Fibroblast of peridontal ligament (primary cell): Measurements from ENCODE around the gene DHPS.
A peak's percentile ranks its signal among the peaks of the same experiment; 100 is the strongest.
"Not testable (repeated sequence)": the region's sequence is repeated elsewhere in the genome, so short reads cannot be mapped to it uniquely, and the experiment has no call there.

Source experiments
- DNase-seq: peaks from one replicate; pipeline ENCODE4 v3.0.0-alpha.2; 2010; ENCODE audit errors: extremely low read depth

The DHPS gene

DNA sequence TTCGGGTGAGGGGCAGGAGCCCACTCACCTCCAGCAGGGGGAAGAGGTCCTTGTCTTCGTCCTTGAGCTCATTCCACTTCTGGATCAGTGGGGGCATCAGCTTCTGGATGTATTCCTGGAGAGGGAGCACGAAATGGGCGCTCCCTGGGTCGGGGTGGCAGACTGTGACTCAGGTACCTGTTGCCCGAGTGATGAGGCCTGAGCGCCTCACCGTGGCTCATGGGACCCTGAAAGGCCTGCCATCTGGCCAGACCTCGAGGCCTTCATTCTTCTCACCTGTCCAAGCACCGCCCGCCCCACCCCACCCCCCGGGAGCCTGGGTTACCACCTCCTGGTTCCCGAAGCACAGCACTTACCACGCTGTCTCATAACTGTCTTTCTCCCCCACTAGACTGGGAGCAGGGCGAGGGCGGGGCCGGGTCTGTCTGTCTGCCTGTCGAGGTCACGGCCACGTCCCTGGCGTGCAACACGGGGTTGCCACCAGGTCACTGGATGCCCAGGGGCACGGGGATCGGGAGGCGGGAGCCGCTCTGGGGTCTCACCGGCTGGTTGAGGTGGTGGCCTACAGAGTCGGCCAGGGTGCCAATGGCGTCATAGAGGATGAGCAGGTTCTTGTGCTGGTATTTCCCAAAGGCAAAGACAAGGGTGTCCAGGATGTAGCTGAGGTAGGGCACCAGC lies 24.1 kb upstream of the DHPS start:
- no peak for DNase-seq

DNA sequence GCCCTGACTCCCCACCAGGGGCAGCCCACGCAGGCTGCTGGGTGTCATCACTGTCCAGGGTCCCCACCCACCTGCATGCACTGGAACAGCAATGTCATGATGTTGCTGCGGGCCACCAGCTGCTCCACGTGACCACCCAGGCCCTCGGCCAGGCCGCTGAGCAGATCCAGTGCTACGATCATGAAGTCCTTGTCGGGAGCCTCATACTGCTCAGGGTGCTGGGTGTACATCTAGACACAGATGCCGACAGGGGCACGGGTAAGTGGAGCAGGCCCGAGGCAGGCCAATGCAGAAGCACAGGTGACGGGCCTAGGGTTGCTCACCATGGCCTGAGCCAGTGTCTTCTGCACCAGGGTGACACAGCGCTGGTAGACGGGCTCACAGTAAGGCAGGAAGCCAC lies 23.5 kb upstream of the DHPS start:
- DNase-seq, result no peak

DNA sequence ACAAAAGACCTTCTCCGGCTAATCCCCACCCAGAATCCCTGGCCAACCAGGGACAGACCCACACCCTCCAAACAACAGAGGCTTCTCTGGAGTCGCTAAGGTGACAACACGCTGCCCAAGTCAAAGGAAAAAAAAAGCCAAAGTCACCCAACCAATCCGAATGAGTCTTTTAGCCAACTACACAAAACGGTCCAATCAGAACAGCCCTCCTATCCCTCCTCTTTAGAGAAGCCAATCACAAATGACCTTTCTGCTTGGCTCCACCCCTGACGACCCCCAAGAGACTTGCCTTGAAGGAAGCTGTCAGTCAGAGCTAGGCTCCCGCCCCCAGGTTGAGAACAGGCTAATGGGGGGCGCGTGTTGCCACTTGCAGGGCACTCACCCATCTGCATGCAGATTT lies 21.4 kb upstream of the DHPS start:
- DNase-seq, result peak; percentile 54

DNA sequence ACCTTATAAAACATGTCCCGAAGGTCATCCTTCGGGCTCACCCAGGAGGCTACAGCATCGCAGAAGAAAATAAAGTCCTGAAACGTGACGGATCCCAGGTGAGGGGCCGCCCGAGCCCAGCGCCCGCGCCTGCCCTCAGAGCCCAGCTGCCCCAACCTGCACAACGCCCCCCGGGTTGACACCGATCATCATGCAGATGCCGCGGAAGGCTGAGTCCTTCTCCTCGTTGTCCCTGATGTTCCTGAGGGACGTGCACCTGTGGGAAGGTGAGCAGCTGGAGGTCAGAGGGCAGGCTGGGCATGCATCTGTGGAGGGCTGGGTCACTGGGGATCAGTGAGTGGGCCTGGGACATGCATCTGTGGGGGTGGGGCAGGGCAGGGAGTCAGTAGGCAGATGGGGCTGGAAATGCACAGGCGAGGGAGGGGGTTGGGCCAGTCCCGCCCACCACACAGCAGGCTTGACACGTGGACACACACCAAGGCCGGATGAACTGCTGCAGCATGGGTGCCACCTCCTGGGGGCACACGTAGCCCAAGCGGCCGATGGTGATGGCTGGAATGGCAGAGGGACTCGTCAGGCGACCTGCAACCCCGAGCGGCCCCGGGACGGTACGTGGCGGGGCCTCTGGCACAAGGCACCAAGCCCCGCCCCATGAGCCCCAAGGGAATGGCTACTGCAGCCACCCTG lies 20.1 kb upstream of the DHPS start:
- DNase-seq, result no peak

DNA sequence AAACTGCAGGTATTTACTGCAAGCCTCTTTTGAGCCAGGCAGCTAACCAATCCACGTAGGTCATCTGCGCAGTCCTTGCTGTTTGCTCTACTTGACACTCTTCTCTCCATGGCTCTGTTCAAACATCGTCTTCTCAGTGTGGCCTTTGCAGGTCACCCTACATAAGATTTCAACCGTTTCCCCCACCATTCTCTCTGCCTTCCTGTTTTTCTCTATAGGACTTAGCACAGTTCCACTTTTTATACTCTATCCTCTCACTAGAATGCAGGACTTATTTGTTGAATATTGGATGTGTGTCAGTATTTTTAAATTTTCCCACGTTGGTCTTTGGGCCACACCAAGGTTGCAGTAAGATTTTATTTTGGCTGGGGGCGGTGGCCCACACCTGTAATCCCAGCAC lies 16.5 kb upstream of the DHPS start:
- no peak for DNase-seq

DNA sequence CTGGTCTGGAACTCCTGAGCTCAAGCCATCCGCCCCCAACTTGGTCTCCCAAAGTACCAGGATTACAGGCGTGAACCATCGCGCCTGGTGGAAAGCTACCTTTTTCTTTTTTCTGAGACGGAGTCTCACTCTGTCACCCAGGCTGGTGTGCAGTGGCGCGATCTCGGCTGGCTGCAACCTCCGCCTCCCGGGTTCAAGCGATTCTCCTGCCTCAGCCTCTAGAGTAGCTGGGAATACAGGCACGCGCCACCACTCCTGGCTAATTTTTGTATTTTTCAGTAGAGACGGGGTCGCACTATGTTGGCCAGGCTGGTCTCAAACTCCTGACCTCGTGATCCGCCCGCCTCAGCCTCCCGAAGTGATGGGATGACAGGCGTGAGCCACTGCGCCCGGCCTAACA lies 15.7 kb upstream of the DHPS start:
- DNase-seq, result not testable (repeated sequence)

DNA sequence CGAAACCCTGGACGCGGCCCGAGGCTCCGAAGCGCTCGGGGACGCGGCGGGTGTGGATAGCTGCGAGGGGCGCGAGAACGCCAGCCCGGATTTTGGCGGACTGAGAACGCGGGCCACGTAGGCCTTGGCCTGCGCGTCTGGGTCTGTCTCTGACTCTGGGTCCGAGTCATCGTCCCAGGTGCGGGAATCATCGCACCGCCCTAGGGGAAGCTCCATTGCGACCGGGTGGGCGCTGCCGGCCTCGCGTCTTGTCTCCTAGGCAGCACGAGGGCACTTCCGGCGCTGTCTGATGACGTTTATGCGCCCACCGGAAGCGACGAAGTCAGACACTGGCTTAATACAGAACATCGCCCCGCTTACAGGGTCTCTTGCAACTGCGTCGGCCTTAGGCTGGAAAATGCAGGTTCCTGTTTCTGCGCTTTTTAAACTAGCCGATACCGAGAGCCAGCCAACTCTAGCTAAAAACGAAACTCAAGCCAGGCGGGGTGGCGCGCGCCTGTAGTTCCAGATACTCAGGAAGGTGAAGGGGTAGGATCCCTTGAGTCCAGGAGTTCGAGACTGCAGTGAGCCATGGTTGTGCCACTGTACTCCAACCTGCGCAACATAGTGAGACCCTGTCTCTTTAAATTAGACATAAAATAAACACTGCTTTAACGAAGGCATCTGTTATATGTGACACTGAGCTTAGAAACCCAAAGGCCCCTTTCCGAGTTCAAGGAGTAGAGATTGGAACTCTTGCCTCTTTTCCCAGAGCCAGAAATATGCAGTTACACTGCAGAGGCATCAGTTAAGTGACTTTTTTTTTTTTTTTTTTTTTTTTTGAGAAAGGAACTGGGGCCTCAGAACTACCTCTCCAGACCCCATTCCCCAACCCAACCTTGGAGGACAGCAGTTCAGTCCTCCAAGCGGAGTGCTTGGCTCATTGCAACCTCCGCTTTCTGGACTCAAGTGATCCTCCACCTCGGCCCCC lies 15.0 kb upstream of the DHPS start, which contains the start of gene FBXW9:
FBXW9 (minus strand) TSS at position 266 of the 970 bp plus-strand sequence; CDS start at position 216, 50 bp downstream.
- peak; percentile 95 for DNase-seq

DNA sequence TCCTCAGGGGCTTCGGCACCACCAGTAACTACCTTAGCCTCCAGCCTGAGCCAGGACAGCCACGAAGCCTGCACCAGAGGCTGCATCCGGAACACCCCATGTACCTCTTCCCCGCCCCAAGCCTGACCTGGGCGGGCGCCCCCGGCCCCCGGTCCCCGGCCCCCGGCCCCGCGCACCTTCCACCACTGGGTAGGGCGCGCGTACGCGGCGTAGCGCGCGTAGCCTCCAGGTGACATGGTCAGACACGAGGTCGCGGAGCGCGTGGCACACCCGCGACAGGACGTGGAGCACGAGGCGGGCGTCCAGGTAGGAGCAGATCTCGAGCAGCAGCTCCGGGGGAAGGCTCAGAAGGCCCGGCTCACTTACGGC lies 14.3 kb upstream of the DHPS start:
- no peak for DNase-seq

DNA sequence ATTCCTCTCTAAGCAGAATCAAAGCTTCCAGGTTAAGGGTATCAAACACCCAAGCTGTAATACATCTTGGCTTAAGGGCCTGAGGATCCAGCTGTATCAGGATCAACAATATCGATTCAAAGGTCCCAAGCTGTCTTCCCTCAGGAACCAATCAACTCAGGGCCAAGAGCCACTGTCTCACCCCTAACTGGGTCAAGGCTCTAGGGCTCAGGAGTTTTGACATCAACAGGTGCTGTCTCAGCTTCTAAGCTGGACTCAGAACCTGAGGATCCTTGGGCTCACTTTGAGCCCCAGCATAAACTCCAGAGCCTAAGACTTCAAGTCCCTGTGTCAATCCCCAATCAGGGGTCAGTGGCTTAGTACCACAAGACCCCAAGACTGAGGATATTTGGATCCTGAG lies 13.8 kb upstream of the DHPS start:
- no peak for DNase-seq

DNA sequence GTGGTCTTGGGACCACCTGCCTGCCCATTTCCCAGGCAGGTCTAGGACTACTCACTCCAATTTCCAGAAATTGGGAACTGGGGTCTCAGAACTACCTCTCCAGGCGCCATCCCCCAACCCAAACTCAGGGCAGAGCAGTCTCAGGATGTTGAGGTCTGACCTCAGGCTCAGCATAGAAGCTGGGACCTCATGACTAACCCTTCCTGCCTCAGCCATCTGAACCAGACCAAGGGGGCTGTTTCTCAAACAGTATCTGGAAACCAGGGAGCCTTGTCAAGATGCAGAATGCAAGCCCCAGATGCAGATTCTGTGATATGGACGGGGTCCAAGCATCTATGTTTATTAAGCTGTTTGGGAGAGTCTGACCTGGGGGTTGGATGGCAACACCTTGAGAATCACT lies 13.4 kb upstream of the DHPS start:
- no peak for DNase-seq

DNA sequence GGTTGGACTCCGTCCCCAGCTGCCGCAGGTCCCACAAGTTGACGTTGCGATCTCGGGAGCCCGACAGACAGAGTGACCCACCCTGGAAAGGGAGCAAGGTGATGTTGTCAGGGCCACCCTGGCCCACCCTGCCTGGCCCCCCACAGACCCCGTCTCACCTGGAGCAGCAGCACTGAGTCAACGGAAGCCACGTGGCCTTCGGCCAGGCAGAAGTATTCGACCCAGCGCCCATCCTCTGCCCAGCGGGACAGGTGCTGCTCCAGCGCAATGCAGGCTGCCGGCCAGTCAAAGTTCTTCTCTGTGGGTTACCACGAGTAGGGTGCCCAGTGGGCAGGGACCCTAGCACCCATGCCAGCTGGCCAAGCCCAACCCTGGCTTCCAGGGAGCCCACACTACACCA lies 13.0 kb upstream of the DHPS start:
- no peak for DNase-seq

DNA sequence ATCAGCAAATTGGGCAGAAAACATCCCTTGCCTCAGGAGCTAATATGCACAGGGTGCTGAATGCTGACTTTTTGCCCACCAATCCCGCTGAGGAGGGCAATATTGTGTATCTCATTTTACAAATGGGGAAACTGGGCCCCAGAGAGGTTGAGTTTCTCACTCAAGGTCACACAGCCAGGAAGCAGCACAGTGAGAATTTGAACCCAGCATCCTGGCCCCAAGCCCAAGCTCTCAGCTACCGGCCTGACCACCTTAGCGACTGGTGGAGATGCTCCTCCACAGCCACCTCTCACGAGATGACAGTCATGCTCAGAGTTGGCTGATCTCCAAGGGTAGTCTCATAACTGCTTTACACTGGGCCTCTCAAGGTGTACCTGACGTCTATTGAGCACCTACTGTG lies 11.3 kb upstream of the DHPS start:
- no peak for DNase-seq

DNA sequence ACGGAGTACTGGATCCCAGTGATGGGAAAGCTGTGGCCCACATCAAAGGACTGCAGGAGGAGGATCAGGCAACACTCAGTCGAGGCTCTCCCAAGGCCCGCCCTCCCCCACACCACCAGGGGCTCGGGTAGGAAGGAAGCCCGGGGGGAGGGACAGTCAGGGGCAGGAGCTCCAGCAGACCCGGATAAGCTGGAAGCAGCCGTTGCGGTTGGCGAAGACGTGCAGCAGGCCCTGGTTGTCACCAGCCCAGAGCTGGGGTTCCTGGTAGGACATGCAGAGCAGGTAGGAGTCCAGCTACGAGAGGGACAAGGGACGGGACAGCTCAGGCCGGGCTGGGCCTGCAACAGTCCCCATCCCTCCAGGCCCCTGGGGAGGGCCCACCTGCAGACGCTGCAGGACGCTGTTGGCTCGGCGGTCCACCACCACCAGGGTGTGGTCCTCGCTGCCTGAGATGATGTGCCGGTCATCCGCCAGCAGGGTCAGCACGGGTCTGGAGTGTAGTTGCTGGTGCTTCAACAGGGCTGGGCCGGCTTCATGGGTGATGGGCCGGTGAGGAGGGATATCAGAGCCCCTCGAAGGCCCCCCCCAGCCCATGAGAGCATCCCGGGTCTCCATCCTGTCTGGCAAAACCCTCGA lies 8.0 kb upstream of the DHPS start:
- DNase-seq, result no peak

DNA sequence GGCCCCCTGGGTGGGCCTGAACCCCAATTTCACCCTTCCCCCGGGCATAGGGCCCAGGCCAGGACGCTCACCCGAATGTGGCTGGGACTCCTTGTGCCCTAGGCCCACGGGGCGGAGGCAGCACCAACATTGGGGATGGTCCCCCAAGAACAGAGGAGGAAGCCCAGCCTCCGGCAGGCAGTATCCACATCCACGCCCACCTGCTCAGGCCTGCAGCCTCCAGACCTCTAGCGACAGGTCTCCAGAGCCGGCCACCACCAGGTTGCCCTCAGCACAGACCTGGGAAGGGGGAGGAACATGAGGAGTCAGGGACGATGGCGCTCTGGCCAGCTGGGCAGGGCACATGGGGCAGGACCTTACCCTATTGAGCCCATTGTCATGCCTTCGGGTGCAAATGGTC lies 7.3 kb upstream of the DHPS start:
- no peak for DNase-seq

DNA sequence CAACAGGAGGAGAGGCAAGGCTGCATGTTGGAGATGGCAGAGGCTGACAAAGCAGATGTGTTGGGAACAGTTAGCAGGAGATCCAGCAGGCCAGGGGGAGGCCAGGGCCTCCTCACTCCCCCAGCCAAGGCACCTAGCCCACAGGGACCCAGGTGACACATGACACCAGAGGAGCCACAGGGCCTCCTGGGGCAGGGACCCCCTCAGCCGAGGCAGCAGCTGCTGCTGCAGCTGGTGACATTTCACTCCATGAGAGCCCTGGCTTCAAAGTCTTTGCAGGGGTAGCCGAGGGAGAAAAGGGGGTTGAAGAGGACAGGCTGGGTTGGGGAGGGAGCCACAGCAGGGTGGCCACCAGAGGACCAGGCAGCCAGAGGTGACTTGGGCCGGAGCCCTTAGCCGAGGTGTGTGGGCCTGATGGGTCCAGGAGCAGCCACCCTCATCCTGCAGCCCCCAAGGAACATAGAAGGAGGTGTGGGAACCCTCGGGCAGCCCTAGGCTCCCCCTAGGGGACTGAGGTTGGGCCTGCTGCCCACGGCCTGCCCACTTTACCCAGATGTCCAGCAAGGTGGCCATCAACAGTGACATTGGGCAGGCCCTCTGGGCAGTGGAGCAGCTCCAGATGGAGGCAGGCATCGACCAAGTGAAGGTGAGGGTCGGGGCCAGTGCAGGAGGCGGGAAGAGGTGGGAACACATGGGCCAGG lies 6.0 kb upstream of the DHPS start, which contains the start of gene GNG14:
GNG14 (plus strand) TSS at position 503 of the 701 bp plus-strand sequence; CDS start at position 554, 51 bp downstream.
- no peak for DNase-seq

DNA sequence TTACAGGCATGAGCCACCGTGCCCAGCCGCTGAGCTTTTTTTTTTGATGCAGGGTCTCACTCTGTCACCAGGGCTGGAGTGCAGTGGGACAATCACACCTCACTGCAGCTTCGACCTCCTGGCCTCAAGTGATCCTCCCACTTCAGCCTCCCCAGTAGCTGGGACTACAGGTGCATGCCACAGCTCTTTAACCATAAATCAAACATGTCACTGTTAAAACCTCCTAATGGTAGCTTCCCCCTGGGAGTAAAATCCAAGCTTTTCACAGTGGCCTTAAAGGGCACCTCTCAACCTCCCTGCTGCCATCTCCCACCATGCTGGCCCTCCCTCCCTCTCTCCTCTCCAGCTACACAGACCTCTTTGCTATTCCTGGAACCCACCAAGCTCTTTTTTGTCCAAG lies 4.2 kb upstream of the DHPS start:
- no peak for DNase-seq

DNA sequence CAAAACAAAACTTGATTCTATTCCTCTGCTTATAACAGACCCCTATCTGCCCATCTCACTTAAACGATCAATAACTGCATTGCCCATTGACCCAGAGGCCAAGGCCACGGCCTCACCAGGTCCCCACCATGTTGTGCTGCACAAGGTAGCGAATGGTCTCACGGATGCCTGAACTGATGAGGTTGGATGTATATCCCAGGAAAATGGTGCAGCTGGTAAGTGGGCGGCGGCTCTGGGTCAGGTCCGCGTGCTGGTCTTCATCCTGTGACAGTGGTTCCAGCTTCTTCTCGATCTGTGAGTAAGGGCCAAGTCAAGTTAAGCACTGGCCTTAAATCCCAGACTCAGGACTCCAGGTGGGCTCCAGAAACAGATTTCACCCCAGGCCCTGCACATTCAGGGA lies 1.6 kb downstream of the DHPS start:
- no peak for DNase-seq

DNA sequence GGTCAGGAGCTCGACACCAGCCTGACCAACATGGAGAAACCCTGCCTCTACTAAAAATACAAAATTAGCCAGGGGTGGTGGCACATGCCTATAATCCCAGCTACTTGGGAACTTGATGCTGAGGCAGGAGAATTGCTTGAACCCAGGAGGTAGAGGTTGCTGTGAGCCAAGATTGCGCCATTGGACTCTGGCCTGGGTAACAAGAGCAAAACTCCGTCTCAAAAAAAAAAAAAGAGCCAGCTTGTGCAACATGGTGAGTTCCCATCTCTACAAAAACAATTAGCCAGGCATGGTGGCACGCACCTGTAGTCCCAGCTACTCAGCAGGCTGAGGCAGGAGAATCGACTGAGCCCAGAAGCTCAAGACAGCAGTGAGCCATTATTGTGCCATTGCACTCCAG lies 3.6 kb downstream of the DHPS start:
- DNase-seq, result not testable (repeated sequence)

DNA sequence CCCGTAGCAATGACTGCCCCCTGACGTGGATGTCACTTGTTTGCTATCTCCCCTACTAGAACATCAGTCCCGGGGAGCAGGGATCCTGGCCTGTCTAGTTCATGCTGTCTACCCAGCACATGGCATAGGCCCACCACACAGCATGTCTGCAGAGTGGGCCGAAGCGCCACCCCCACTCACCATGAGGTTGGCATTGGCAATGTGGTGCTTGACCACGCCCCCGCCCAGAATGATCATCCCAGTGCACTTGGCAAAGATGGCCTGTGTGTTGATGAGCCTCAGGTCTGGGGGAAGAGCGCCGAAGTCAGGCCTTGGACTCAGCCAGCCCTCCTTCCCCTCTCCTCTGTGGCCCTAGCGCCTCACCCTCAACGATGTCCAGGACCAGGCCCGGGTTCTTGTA lies 4.8 kb downstream of the DHPS start:
- no peak for DNase-seq

DNA sequence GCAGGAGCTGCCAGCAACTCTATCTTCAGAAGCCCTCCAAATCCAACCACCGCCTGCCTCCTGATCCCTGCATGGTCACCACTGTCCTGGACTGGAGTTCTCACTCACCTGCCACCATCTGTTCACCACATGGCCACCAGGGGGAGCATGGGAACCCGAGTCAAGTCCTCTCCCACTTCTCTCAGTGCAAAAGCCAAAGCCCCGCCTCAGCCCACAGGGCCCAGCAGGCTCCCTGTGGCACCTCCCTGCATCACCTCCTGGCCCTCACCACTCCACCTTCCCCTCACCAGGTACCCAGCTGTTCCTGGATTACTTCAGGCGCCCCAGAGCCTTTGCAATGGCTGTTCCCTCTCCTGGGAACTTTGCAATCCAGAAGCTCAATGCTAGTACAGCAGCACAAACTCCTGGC lies 5.3 kb downstream of the DHPS start:
- peak; percentile 69 for DNase-seq

DNA sequence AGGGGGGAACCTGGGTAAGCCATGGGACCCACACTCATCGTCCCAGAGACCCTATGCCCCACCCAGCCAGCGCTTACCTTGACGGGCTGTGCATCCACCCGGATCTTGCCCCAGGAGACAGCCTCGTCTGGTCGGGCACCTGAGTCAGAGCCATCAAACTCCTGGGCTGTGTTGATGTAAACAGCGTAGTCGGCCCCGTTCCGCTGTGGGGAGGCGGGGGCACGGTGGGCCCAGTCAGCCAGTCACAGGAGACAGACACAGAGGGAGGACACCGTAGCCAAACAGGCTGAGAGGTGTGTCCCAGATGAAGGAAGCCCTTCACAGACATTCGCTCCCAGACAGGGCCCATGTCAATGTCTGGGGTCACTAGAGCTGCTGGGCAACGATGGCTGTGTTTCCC lies 5.7 kb downstream of the DHPS start:
- no peak for DNase-seq
